ENCODE results near the gene DIAPH3. TPM values are rescaled to one million over a fixed set of nuclear protein-coding genes. Genes with fewer than 3 reads are reported as not detected.

DIAPH3 gene, protein sequence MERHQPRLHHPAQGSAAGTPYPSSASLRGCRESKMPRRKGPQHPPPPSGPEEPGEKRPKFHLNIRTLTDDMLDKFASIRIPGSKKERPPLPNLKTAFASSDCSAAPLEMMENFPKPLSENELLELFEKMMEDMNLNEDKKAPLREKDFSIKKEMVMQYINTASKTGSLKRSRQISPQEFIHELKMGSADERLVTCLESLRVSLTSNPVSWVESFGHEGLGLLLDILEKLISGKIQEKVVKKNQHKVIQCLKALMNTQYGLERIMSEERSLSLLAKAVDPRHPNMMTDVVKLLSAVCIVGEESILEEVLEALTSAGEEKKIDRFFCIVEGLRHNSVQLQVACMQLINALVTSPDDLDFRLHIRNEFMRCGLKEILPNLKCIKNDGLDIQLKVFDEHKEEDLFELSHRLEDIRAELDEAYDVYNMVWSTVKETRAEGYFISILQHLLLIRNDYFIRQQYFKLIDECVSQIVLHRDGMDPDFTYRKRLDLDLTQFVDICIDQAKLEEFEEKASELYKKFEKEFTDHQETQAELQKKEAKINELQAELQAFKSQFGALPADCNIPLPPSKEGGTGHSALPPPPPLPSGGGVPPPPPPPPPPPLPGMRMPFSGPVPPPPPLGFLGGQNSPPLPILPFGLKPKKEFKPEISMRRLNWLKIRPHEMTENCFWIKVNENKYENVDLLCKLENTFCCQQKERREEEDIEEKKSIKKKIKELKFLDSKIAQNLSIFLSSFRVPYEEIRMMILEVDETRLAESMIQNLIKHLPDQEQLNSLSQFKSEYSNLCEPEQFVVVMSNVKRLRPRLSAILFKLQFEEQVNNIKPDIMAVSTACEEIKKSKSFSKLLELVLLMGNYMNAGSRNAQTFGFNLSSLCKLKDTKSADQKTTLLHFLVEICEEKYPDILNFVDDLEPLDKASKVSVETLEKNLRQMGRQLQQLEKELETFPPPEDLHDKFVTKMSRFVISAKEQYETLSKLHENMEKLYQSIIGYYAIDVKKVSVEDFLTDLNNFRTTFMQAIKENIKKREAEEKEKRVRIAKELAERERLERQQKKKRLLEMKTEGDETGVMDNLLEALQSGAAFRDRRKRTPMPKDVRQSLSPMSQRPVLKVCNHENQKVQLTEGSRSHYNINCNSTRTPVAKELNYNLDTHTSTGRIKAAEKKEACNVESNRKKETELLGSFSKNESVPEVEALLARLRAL
- polyA plus RNA-seq (2013, experiment 1 of 2) = 2.7 TPM
- 2.9 TPM for polyA plus RNA-seq (2013, experiment 2 of 2)

DNA sequence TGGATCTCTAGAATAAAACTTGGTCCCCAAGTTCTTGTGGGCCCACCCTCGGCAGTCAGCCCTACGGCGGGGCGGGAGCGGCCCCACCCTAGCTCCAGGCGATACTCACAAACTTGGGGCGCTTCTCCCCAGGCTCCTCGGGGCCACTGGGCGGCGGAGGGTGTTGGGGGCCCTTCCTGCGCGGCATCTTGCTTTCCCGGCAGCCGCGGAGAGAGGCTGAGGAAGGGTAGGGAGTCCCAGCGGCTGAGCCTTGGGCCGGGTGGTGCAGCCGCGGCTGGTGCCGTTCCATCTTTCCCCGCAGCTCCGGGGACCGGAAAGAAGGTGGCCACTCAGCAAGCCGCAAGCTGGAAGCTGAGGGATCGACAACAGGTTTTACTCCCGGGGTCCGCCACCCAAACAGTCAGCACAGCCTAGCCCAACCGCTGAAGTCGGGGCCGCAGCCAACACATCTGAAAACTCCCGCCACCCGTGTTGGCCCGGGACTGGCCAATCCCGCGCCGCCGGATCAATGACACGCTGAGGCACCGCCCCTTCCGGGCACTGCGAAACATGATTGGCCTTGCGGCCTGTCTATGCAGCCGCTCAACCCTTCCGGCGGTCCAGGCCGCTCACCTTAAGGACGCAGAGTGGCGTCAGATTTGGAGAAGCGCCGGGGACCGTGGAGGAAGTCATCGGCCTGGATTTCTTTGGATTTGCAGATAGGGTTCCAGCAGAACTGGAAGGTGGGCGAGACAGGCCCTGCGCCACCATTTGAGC, at the start of gene DIAPH3:
Gene DIAPH3, minus strand, starts transcription at position 451 of the 756 bp plus-strand sequence. Its CDS starts 162 bp downstream, at position 289.
- Histone ChIP-seq H3K36me3 (ENCODE audit: control insufficient read depth in 1 of 2, insufficient read depth in 2 of 2, low read depth in 1 of 2, low read length in 2 of 2) (no peaks in the 10 kb centered on the region), H3K9me3 (ENCODE audit: control insufficient read depth, low read length) (no peaks in the 10 kb centered on the region), H3K27ac (ENCODE audit: low read length, poor library complexity, severe bottlenecking) (peak within 1 kb of the TSS; percentile 98), H3K79me1 (replicated peaks; ENCODE audit: low read length, poor library complexity, severe bottlenecking) (no peaks in the 10 kb centered on the region), H3K4me3 (ENCODE audit: insufficient read depth in 1 of 2, low read depth in 1 of 2, low read length in 2 of 2) (peak within 1 kb of the TSS; percentile 88 to 91), H3K4ac (ENCODE audit: low read depth in 1 of 2, low read length in 2 of 2) (peak within 1 kb of the TSS; percentile 89 to 97), H2BK15ac (ENCODE audit: low read depth, poor library complexity, severe bottlenecking) (peak within 1 kb of the TSS; percentile 44), H3K4me2 (ENCODE audit: low read length, poor library complexity, severe bottlenecking) (peak within 1 kb of the TSS; percentile 92), H3K18ac (ENCODE audit: low read depth in 1 of 2, low read length in 2 of 2) (peak within 1 kb of the TSS; percentile 67 to 84), H4K91ac (ENCODE audit: low read length) (peak within 1 kb of the TSS; percentile 73), H3K14ac (ENCODE audit: low read length in 2 of 2) (peak within 1 kb of the TSS in 1 of 2 experiments; percentile 92), H2BK5ac (ENCODE audit: low read depth, low read length, poor library complexity, severe bottlenecking) (peak within 1 kb of the TSS; percentile 98), H3K23ac (ENCODE audit: low read length in 2 of 2) (peak within 1 kb of the TSS in 1 of 2 experiments; percentile 86), H2BK120ac (ENCODE audit: low read depth, low read length) (peak within 1 kb of the TSS; percentile 21), H3K27me3 (ENCODE audit: control insufficient read depth in 1 of 2, insufficient read depth in 1 of 2, low read length in 2 of 2) (no peaks in the 10 kb centered on the region), H2AK5ac (ENCODE audit: low read length, severe bottlenecking) (peak within 1 kb of the TSS; percentile 78), H4K8ac (ENCODE audit: low read length) (peak within 1 kb of the TSS; percentile 79), H2BK12ac (ENCODE audit: low read length in 2 of 2) (no peak within 1 kb of the TSS), H3K9ac (ENCODE audit: low read length) (peak within 1 kb of the TSS; percentile 98), H3K4me1 (ENCODE audit: control insufficient read depth, insufficient read depth, low read depth, low read length) (peaks cover 3% of the 10 kb centered on the region), H2AFZ (ENCODE audit: low read depth, low read length) (peak within 1 kb of the TSS; percentile 95)
- under 1% methylated on average over 53 of the region's 54 CpGs for WGBS
- DNase-seq = peak; percentile 95

DNA sequence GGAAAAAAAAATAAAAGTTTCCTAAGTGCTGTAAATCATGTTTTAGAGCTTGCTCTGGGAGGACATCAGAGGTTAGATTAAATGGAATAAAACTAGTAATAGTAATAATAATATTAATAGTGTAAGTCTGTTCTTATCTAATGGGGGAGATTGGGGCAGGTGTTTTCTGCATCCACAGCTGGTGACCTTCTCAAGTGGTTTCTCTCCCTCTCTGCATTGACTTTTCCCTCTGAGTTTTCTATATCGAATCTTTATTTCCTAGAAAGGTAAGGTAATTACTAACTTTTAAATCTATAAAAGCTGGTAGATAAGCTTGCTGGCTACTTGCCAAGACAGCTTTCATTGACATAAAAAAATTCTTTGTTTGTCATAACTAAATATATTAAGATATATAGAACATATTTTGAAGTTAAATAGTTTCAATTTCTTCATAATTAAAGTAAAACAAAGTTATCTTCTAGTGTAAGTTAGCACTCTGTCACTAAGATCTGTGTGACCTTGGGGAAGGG, 49.6 kb upstream of the DIAPH3 start:
- WGBS = no CpG with 5 or more reads among the region's 1 CpG
- H3K4me1 ChIP-seq (ENCODE audit: control insufficient read depth, insufficient read depth, low read depth, low read length) = no peaks in the 10 kb centered on the region
- H2AFZ ChIP-seq (ENCODE audit: low read depth, low read length) = no peak overlapping the region
- H2BK120ac ChIP-seq (ENCODE audit: low read depth, low read length) = no peak overlapping the region
- no peak overlapping the region for H2AK5ac ChIP-seq (ENCODE audit: low read length, severe bottlenecking)
- H2BK15ac ChIP-seq (ENCODE audit: low read depth, poor library complexity, severe bottlenecking) = no peak overlapping the region
- H3K27me3 ChIP-seq (ENCODE audit: control insufficient read depth in 1 of 2, insufficient read depth in 1 of 2, low read length in 2 of 2) = peaks cover 8 to 13% of the 10 kb centered on the region in 2 experiments
- no peaks in the 10 kb centered on the region for H3K79me1 ChIP-seq (replicated peaks; ENCODE audit: low read length, poor library complexity, severe bottlenecking)
- H3K18ac ChIP-seq (ENCODE audit: low read depth in 1 of 2, low read length in 2 of 2) = no peak overlapping the region
- no peak overlapping the region for H3K4me2 ChIP-seq (ENCODE audit: low read length, poor library complexity, severe bottlenecking)
- no peak overlapping the region for H3K23ac ChIP-seq (ENCODE audit: low read length in 2 of 2)
- no peak for DNase-seq
- H4K91ac ChIP-seq (ENCODE audit: low read length) = no peak overlapping the region
- H4K8ac ChIP-seq (ENCODE audit: low read length) = no peak overlapping the region
- no peak overlapping the region for H2BK5ac ChIP-seq (ENCODE audit: low read depth, low read length, poor library complexity, severe bottlenecking)
- no peak overlapping the region for H2BK12ac ChIP-seq (ENCODE audit: low read length in 2 of 2)
- H3K9ac ChIP-seq (ENCODE audit: low read length) = no peak overlapping the region
- H3K9me3 ChIP-seq (ENCODE audit: control insufficient read depth, low read length) = no peaks in the 10 kb centered on the region
- no peak overlapping the region for H3K4me3 ChIP-seq (ENCODE audit: insufficient read depth in 1 of 2, low read depth in 1 of 2, low read length in 2 of 2)
- no peak overlapping the region for H3K4ac ChIP-seq (ENCODE audit: low read depth in 1 of 2, low read length in 2 of 2)
- H3K27ac ChIP-seq (ENCODE audit: low read length, poor library complexity, severe bottlenecking) = no peak overlapping the region
- no peak overlapping the region for H3K14ac ChIP-seq (ENCODE audit: low read length in 2 of 2)
- H3K36me3 ChIP-seq (ENCODE audit: control insufficient read depth in 1 of 2, insufficient read depth in 2 of 2, low read depth in 1 of 2, low read length in 2 of 2) = no peaks in the 10 kb centered on the region

DNA sequence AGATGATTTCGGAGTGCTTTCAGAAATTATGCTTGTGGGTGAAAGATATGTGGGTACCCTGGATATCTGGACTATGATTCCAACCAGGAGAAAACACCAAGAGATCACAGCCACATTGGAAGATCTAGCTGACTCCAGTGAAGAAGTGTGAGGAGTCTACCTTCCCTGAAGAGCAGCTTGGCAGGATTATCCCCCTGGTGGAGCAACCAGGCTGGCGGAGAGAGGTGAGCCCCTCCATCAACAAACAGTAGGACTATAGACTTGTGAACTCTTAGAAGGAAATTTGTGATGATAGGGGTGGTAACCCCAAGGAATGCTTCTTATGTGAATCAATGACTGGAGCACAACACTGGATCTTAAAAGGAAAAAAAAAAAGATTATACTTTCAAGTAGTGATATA, 47.8 kb upstream of the DIAPH3 start:
- no peak overlapping the region for H3K4ac ChIP-seq (ENCODE audit: low read depth in 1 of 2, low read length in 2 of 2)
- no peak overlapping the region for H2AK5ac ChIP-seq (ENCODE audit: low read length, severe bottlenecking)
- H3K14ac ChIP-seq (ENCODE audit: low read length in 2 of 2) = no peak overlapping the region
- no peak overlapping the region for H3K9ac ChIP-seq (ENCODE audit: low read length)
- H3K36me3 ChIP-seq (ENCODE audit: control insufficient read depth in 1 of 2, insufficient read depth in 2 of 2, low read depth in 1 of 2, low read length in 2 of 2) = no peaks in the 10 kb centered on the region
- H3K4me2 ChIP-seq (ENCODE audit: low read length, poor library complexity, severe bottlenecking) = no peak overlapping the region
- no peak overlapping the region for H3K18ac ChIP-seq (ENCODE audit: low read depth in 1 of 2, low read length in 2 of 2)
- WGBS = 71% methylated on average over 2 of the region's 2 CpGs
- no peak overlapping the region for H3K23ac ChIP-seq (ENCODE audit: low read length in 2 of 2)
- no peak overlapping the region for H4K91ac ChIP-seq (ENCODE audit: low read length)
- no peak overlapping the region for H2BK15ac ChIP-seq (ENCODE audit: low read depth, poor library complexity, severe bottlenecking)
- H3K4me1 ChIP-seq (ENCODE audit: control insufficient read depth, insufficient read depth, low read depth, low read length) = no peaks in the 10 kb centered on the region
- peaks cover 2 to 4% of the 10 kb centered on the region in 2 experiments for H3K27me3 ChIP-seq (ENCODE audit: control insufficient read depth in 1 of 2, insufficient read depth in 1 of 2, low read length in 2 of 2)
- no peaks in the 10 kb centered on the region for H3K79me1 ChIP-seq (replicated peaks; ENCODE audit: low read length, poor library complexity, severe bottlenecking)
- H2BK120ac ChIP-seq (ENCODE audit: low read depth, low read length) = no peak overlapping the region
- no peak overlapping the region for H2AFZ ChIP-seq (ENCODE audit: low read depth, low read length)
- no peak for DNase-seq
- no peak overlapping the region for H2BK5ac ChIP-seq (ENCODE audit: low read depth, low read length, poor library complexity, severe bottlenecking)
- no peak overlapping the region for H2BK12ac ChIP-seq (ENCODE audit: low read length in 2 of 2)
- no peak overlapping the region for H3K27ac ChIP-seq (ENCODE audit: low read length, poor library complexity, severe bottlenecking)
- H3K4me3 ChIP-seq (ENCODE audit: insufficient read depth in 1 of 2, low read depth in 1 of 2, low read length in 2 of 2) = no peak overlapping the region
- H4K8ac ChIP-seq (ENCODE audit: low read length) = no peak overlapping the region
- no peaks in the 10 kb centered on the region for H3K9me3 ChIP-seq (ENCODE audit: control insufficient read depth, low read length)

All from mesenchymal stem cell (in vitro differentiated cells and primary cell).